ENCODE measurements around the gene TCF12. TPM values are rescaled to one million over a fixed set of nuclear protein-coding genes. Genes with fewer than 3 reads are reported as not detected.
A peak's percentile ranks its signal among the peaks of the same experiment; 100 is the strongest.

The TCF12 gene
- total RNA-seq, 6 experiments from 2014 or later, result 106 to 200 (median 149) TPM

DNA sequence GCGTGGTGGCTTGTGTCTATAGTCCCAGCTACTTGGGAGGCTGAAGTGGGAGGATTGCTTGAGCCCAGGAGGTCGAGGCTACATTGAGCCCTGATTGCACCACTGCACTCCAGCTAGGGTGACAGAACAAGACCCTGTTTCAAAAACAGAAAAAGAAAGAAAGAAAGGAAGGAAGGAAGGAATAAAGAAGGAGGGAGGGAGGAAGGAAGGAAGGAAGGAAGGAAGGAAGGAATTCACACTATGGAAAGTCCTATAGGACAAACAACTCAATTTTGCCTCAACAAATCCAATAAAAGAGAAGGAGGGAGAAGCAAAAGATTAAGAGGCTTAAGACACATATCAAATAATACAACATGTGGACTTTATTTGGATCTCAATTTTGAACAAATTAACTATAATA, 16.5 kb upstream of the TCF12 start:
- H3K4me3 Mint-ChIP-seq, result no peak overlapping the region
- TF ChIP-seq, protein P1, sequence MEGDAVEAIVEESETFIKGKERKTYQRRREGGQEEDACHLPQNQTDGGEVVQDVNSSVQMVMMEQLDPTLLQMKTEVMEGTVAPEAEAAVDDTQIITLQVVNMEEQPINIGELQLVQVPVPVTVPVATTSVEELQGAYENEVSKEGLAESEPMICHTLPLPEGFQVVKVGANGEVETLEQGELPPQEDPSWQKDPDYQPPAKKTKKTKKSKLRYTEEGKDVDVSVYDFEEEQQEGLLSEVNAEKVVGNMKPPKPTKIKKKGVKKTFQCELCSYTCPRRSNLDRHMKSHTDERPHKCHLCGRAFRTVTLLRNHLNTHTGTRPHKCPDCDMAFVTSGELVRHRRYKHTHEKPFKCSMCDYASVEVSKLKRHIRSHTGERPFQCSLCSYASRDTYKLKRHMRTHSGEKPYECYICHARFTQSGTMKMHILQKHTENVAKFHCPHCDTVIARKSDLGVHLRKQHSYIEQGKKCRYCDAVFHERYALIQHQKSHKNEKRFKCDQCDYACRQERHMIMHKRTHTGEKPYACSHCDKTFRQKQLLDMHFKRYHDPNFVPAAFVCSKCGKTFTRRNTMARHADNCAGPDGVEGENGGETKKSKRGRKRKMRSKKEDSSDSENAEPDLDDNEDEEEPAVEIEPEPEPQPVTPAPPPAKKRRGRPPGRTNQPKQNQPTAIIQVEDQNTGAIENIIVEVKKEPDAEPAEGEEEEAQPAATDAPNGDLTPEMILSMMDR (IDR thresholded peaks at IDR 0.05), result no peak
- H3K4me1 Mint-ChIP-seq (ENCODE audit: low read depth), result no peaks in the 10 kb centered on the region
- 0 out of 2 replicates have a peak, but pooled peaks cover 4% of the 10 kb centered on the region for H3K36me3 Mint-ChIP-seq (ENCODE audit: low read depth)
- H3K27ac Mint-ChIP-seq, result no peak overlapping the region
- no peaks in the 10 kb centered on the region; the same call in 1 of the 2 replicates for H3K27me3 Mint-ChIP-seq (ENCODE audit: insufficient read depth)
- no peak for DNase-seq
- H3K9me3 Mint-ChIP-seq, result no peaks in the 10 kb centered on the region

DNA sequence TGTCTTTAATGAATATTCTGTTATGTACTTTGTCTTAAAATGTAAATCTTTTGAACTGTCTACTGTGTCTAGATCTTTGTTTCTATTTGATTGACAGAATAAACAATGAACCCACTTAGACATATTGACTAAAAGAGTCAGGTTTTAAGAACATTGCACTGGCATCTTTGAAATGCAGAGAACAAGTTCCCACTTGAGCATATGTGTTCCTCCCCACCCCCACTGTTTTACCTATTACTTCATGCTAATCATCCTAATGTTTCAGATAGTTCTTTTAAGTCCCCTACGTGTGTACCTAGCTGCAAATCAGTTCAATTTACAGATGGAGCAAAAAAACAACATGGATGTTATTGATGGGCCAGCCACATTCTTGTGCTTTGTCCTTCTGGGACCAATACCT, 11.7 kb upstream of the TCF12 start:
- Mint-ChIP-seq H3K4me3 (no peak overlapping the region), H3K36me3 (ENCODE audit: low read depth) (no peaks in the 10 kb centered on the region; the same call in 1 of the 2 replicates), H3K27ac (no peak overlapping the region), H3K27me3 (ENCODE audit: insufficient read depth) (no peaks in the 10 kb centered on the region; the same call in 1 of the 2 replicates), H3K4me1 (ENCODE audit: low read depth) (no peaks in the 10 kb centered on the region), H3K9me3 (no peaks in the 10 kb centered on the region)
- DNase-seq, result no peak
- TF ChIP-seq, protein P1 (IDR thresholded peaks at IDR 0.05), result no peak

DNA sequence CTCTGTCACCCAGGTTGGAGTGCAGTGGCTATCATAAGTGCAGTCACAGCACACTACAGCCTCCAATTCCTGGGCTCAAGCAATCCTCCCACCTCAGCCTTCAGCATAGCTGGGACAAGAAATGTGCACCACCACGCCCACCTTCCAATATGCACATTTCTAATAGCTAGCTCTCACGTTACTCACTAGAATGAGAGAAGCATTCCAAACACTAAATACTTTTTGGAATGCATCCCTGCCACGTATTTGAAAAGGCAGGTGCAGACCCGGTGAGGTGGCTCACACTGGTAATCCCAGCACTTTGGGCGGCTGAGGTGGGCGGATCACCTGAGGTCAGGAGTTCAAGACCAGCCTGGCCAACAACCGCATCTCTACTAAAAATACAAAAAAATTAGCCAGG, 7.6 kb upstream of the TCF12 start:
- Mint-ChIP-seq H3K36me3 (ENCODE audit: low read depth) (peaks cover 1% of the 10 kb centered on the region), H3K9me3 (no peaks in the 10 kb centered on the region), H3K4me3 (no peak overlapping the region), H3K27ac (no peak overlapping the region), H3K27me3 (ENCODE audit: insufficient read depth) (no peaks in the 10 kb centered on the region), H3K4me1 (ENCODE audit: low read depth) (peaks cover 10% of the 10 kb centered on the region)
- no peak for DNase-seq
- TF ChIP-seq, protein P1 (IDR thresholded peaks at IDR 0.05), result no peak

DNA sequence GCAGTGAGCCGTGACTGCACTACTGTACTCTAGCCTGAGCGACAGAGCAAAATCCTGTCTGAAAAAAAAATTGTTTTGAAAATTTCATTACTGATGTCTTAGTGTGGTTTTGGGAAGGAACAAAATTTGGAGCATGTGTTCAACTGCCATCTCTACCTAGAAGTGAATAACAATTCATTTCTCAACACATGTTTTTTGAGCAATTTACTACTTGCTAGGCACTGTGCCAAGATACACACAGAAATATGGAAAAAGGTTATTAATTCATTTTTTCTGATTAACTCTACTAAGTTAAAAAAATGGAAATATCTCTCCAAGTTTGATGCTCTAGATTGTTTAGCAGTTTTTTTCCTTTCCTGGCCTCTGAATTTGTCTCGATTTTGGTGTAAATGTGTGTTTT, 5.2 kb upstream of the TCF12 start:
- no peak for DNase-seq
- Mint-ChIP-seq H3K9me3 (no peaks in the 10 kb centered on the region; the same call in 1 of the 2 replicates), H3K27ac (no peak overlapping the region), H3K4me1 (ENCODE audit: low read depth) (peaks cover 25% of the 10 kb centered on the region), H3K36me3 (ENCODE audit: low read depth) (peaks cover 15% of the 10 kb centered on the region), H3K27me3 (ENCODE audit: insufficient read depth) (no peaks in the 10 kb centered on the region), H3K4me3 (peak overlapping the region; percentile 8; the same call in 1 of the 2 replicates)
- TF ChIP-seq, protein P1 (IDR thresholded peaks at IDR 0.05), result no peak

DNA sequence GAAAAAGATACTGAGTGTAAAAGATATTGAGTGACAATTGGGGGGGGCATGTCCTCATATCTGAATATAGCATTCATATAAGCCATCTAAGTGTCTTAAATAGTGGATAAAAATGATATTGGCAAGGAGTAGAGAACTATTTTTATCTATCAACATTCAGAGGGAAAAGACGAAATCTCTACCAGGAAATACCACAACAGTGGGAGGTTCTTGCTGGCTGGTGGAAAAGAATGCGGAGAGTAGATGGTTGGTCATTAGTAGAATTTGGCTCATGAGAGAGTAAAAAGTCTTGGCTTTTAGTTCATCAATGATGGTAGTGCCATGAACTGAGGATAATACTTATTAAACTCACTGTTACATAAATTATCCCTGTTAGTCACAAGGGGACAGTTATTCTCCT, 4.8 kb upstream of the TCF12 start:
- no peak for DNase-seq
- Mint-ChIP-seq H3K4me3 (peak overlapping the region; percentile 8; the same call in 1 of the 2 replicates), H3K36me3 (ENCODE audit: low read depth) (peaks cover 15% of the 10 kb centered on the region), H3K27me3 (ENCODE audit: insufficient read depth) (no peaks in the 10 kb centered on the region), H3K27ac (no peak overlapping the region), H3K9me3 (no peaks in the 10 kb centered on the region; the same call in 1 of the 2 replicates), H3K4me1 (ENCODE audit: low read depth) (peaks cover 25% of the 10 kb centered on the region)
- TF ChIP-seq, protein P1 (IDR thresholded peaks at IDR 0.05), result no peak

- Mint-ChIP-seq H3K36me3 (ENCODE audit: low read depth) (peaks cover 26% of the 10 kb centered on the region), H3K9me3 (no peaks in the 10 kb centered on the region; the same call in 1 of the 2 replicates), H3K4me1 (ENCODE audit: low read depth) (peaks cover 36% of the 10 kb centered on the region), H3K27me3 (ENCODE audit: insufficient read depth) (no peaks in the 10 kb centered on the region), H3K27ac (no peak overlapping the region), H3K4me3 (no peak overlapping the region)
- TF ChIP-seq, protein P1 (IDR thresholded peaks at IDR 0.05), result no peak
- DNase-seq, result no peak
Observed at GRCh38 chr15:56915888-56916287, 2.6 kb upstream of the TCF12 start.

Measured in HFFc6 (cell line).